Esophagus muscularis mucosa (tissue), 4 donors: ENCODE data around the gene GRID1.

ENCODE experiments used
- EP300 ChIP-seq: sonication (generic); formaldehyde crosslinking; IDR thresholded peaks from one replicate; pipeline ENCODE4 v1.6.1; 2017; ENCODE audit warnings: antibody characterized with exemption
- POLR2A ChIP-seq: fragments of 450-650 bp; IDR thresholded peaks from one replicate; pipeline ENCODE4 v1.6.1; 2017; ENCODE audit warnings: antibody characterized with exemption, moderate library complexity, mild to moderate bottlenecking, low read depth
- POLR2AphosphoS5 ChIP-seq, 2 donors: sonication (generic); formaldehyde crosslinking; IDR thresholded peaks; one replicate each; pipeline ENCODE4 v1.6.1; 2017; ENCODE audit warnings: antibody characterized with exemption in 2 of 2
- TF ChIP-seq, protein P1 (sequence below), 3 experiments: fragments of 200-600 bp in 2 of 3; fragments of 450-650 bp in 1 of 3; sonication (generic) in 2 of 3; IDR thresholded peaks; one replicate each; pipeline ENCODE4 v1.5.1; 2017 to 2019; ENCODE audit warnings: antibody characterized with exemption in 3 of 3, mild to moderate bottlenecking in 2 of 3, moderate library complexity in 1 of 3

- TF ChIP-seq, protein P1, sequence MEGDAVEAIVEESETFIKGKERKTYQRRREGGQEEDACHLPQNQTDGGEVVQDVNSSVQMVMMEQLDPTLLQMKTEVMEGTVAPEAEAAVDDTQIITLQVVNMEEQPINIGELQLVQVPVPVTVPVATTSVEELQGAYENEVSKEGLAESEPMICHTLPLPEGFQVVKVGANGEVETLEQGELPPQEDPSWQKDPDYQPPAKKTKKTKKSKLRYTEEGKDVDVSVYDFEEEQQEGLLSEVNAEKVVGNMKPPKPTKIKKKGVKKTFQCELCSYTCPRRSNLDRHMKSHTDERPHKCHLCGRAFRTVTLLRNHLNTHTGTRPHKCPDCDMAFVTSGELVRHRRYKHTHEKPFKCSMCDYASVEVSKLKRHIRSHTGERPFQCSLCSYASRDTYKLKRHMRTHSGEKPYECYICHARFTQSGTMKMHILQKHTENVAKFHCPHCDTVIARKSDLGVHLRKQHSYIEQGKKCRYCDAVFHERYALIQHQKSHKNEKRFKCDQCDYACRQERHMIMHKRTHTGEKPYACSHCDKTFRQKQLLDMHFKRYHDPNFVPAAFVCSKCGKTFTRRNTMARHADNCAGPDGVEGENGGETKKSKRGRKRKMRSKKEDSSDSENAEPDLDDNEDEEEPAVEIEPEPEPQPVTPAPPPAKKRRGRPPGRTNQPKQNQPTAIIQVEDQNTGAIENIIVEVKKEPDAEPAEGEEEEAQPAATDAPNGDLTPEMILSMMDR (IDR thresholded peaks at IDR 0.05), result no peak
- no peak for TF ChIP-seq POLR2AphosphoS5 (IDR thresholded peaks at IDR 0.05)
- no peak for TF ChIP-seq POLR2A
- TF ChIP-seq EP300, result no peak
Observed at GRCh38 chr10:86244297-86245014, 122.1 kb downstream of the GRID1 start.
